ENCODE data around the gene KRT80. TPM values are rescaled to one million over a fixed set of nuclear protein-coding genes. Genes with fewer than 3 reads are reported as not detected.

Gene KRT80
- polyA plus RNA-seq, 1 experiment: 2.1 TPM

GRCh38 chr12:52157566-52158150 is 34.2 kb downstream of the KRT80 start:
- H3K27ac ChIP-seq (ENCODE audit: low read depth, low read length): no peak overlapping the region
- no peaks in the 10 kb centered on the region; the same call in 1 of the 2 replicates for H3K9me3 ChIP-seq (ENCODE audit: control insufficient read depth, insufficient read depth, low read length)
- DNase-seq (ENCODE audit: low read depth, low spot score): no peak
- no peaks in the 10 kb centered on the region for H3K27me3 ChIP-seq (ENCODE audit: control insufficient read depth, insufficient read depth, low read length)
- POLR2A ChIA-PET: no interaction called here
- TF ChIP-seq, protein P1, sequence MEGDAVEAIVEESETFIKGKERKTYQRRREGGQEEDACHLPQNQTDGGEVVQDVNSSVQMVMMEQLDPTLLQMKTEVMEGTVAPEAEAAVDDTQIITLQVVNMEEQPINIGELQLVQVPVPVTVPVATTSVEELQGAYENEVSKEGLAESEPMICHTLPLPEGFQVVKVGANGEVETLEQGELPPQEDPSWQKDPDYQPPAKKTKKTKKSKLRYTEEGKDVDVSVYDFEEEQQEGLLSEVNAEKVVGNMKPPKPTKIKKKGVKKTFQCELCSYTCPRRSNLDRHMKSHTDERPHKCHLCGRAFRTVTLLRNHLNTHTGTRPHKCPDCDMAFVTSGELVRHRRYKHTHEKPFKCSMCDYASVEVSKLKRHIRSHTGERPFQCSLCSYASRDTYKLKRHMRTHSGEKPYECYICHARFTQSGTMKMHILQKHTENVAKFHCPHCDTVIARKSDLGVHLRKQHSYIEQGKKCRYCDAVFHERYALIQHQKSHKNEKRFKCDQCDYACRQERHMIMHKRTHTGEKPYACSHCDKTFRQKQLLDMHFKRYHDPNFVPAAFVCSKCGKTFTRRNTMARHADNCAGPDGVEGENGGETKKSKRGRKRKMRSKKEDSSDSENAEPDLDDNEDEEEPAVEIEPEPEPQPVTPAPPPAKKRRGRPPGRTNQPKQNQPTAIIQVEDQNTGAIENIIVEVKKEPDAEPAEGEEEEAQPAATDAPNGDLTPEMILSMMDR (IDR thresholded peaks at IDR 0.05; ENCODE audit: low read depth, low read length): no peak
- H3K4me3 ChIP-seq (ENCODE audit: low read depth, low read length): no peak overlapping the region
- CTCF ChIA-PET: interaction anchor here (0.5 to 4.8 kb wide), 24 partner anchors 9 to 823 kb away, joined by 3 to 103 read pairs (median 8); partner anchors contain the start of genes KRT83 and NR4A1

GRCh38 chr12:52156757-52157565 is 34.9 kb downstream of the KRT80 start:
- Histone ChIP-seq H3K9me3 (ENCODE audit: control insufficient read depth, insufficient read depth, low read length) (no peaks in the 10 kb centered on the region; the same call in 1 of the 2 replicates), H3K27ac (ENCODE audit: low read depth, low read length) (no peak overlapping the region), H3K4me3 (ENCODE audit: low read depth, low read length) (no peak overlapping the region), H3K27me3 (ENCODE audit: control insufficient read depth, insufficient read depth, low read length) (no peaks in the 10 kb centered on the region)
- POLR2A ChIA-PET: no interaction called here
- DNase-seq (ENCODE audit: low read depth, low spot score): no peak
- TF ChIP-seq, protein P1 (IDR thresholded peaks at IDR 0.05; ENCODE audit: low read depth, low read length): peak; percentile 96
- CTCF ChIA-PET: interaction anchor here (0.5 to 4.8 kb wide), 44 partner anchors 8 to 824 kb away, joined by 3 to 103 read pairs (median 4); partner anchors contain the start of genes KRT83, KRT86 and NR4A1

- POLR2A ChIA-PET: no interaction called here
- H3K9me3 ChIP-seq (ENCODE audit: control insufficient read depth, insufficient read depth, low read length): no peaks in the 10 kb centered on the region; the same call in 1 of the 2 replicates
- no peak overlapping the region for H3K4me3 ChIP-seq (ENCODE audit: low read depth, low read length)
- CTCF ChIA-PET: interaction anchor here (0.6 to 4.8 kb wide), 38 partner anchors 9 to 824 kb away, joined by 3 to 103 read pairs (median 5); partner anchors contain the start of genes KRT83 and KRT86
- H3K27ac ChIP-seq (ENCODE audit: low read depth, low read length): no peak overlapping the region
- no peak for DNase-seq (ENCODE audit: low read depth, low spot score)
- TF ChIP-seq, protein P1 (IDR thresholded peaks at IDR 0.05; ENCODE audit: low read depth, low read length): no peak
- no peaks in the 10 kb centered on the region for H3K27me3 ChIP-seq (ENCODE audit: control insufficient read depth, insufficient read depth, low read length)
Measured at GRCh38 chr12:52156311-52156710, 35.5 kb downstream of the KRT80 start.

DNA sequence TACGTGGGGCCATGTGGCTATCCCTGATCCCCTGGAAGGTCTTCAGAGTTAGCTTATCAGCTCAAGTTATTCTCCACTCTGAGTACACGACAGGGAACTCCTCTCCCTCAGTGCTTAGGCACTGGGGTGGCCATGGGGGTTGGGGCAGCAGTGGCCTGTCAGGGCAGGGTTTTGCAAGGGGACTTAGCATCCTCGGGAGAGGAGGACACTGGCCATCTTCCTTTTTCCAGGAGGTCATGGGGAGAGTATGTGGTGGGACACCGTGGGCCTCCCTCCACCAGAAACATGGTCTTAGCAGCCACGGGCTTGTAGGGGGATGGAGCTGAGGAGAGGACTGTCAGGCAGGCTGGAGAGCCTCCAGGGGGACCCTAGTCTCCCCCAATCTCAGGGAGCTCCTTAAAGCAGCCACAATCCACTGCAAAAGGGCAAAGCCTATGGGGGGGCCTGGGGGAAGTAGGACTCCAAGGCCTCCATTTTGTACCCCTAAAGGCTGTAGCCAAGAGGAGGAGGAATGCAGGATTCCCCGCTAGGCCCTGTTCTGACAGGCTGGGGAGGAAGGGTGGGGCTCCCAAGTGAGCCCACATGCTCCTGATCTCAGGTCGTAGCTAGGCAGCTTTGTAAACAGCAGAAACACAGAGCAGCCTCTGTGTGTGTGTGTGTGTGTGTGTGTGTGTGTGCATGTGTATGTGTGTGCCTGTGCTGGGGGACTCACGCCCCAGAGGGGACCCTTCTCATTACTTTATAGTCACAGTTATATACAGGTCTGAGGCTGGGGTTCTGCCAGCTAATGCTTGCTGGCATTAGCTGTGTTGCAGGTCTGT is 36.6 kb downstream of the KRT80 start:
- no peak for DNase-seq (ENCODE audit: low read depth, low spot score)
- ChIA-PET POLR2A (no interaction called here), CTCF (interaction anchor here (0.6 to 4.1 kb wide), 17 partner anchors 21 to 826 kb away, joined by 3 to 53 read pairs (median 5); no protein-coding TSS in a partner anchor)
- TF ChIP-seq, protein P1 (IDR thresholded peaks at IDR 0.05; ENCODE audit: low read depth, low read length): no peak
- Histone ChIP-seq H3K27ac (ENCODE audit: low read depth, low read length) (no peak overlapping the region), H3K9me3 (ENCODE audit: control insufficient read depth, insufficient read depth, low read length) (no peaks in the 10 kb centered on the region; the same call in 1 of the 2 replicates), H3K27me3 (ENCODE audit: control insufficient read depth, insufficient read depth, low read length) (no peaks in the 10 kb centered on the region), H3K4me3 (ENCODE audit: low read depth, low read length) (no peak overlapping the region)
